GM12865 (cell line): ENCODE measurements around the gene THUMPD2.

Experiments
- DNase-seq: peaks from one replicate; pipeline ENCODE4 v3.0.0; 2010; ENCODE audit warnings: low read depth
- H3K4me3 ChIP-seq: 2 replicates; pipeline ENCODE4 v1.5.1; 2011; ENCODE audit warnings: mild to moderate bottlenecking, low read depth, low read length, control low read depth
- TF ChIP-seq, protein P1 (sequence below): IDR thresholded peaks from 2 replicates; pipeline ENCODE4 v1.5.1; 2011; ENCODE audit warnings: low read length, control low read depth, low read depth, inconsistent platforms; ENCODE audit not compliant: insufficient read depth; ENCODE audit errors: missing control alignments

The THUMPD2 gene

DNA sequence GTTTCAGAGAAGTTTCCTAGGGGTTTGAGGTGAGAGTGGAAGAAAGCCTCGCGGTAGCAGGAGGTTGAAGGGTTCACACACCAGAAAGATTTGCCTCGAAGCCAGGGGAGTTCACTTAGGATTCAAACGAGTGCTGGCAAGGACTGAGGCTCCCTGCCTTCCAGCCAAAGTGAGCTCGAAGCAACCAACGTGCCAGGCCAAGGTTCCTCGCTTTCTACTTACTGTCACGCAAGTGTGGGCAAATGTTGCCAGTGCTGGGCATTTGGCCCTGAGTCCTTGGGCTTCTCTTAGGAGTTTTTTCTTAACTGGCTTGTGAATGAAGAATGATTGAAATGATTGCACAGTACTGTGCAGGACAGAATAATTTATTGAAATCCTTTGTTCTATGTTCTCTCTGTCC lies 59.7 kb downstream of the THUMPD2 start:
- no peak for DNase-seq
- H3K4me3 ChIP-seq, result no peak overlapping the region
- TF ChIP-seq, protein P1, sequence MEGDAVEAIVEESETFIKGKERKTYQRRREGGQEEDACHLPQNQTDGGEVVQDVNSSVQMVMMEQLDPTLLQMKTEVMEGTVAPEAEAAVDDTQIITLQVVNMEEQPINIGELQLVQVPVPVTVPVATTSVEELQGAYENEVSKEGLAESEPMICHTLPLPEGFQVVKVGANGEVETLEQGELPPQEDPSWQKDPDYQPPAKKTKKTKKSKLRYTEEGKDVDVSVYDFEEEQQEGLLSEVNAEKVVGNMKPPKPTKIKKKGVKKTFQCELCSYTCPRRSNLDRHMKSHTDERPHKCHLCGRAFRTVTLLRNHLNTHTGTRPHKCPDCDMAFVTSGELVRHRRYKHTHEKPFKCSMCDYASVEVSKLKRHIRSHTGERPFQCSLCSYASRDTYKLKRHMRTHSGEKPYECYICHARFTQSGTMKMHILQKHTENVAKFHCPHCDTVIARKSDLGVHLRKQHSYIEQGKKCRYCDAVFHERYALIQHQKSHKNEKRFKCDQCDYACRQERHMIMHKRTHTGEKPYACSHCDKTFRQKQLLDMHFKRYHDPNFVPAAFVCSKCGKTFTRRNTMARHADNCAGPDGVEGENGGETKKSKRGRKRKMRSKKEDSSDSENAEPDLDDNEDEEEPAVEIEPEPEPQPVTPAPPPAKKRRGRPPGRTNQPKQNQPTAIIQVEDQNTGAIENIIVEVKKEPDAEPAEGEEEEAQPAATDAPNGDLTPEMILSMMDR, result no peak

DNA sequence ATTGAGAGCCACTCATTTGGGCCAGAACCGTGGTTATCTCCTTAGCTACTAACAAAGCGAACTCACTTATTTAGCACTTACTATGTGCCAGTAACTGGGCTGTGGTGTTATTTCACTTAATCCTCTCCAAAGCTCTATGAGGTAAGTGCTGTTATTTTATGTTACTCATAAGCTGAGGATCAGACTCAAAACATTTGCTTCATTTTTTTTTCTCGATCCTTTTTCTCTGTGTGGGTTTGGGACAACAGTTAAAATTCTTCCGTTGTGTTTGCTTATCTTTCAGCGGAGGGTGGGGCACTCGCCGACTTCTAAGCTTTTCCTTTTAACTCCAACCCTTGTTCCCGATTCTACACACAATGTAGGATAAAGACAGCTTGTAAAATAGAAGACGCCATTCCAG lies 60.6 kb downstream of the THUMPD2 start:
- no peak overlapping the region for H3K4me3 ChIP-seq
- TF ChIP-seq, protein P1, result no peak
- DNase-seq, result no peak

DNA sequence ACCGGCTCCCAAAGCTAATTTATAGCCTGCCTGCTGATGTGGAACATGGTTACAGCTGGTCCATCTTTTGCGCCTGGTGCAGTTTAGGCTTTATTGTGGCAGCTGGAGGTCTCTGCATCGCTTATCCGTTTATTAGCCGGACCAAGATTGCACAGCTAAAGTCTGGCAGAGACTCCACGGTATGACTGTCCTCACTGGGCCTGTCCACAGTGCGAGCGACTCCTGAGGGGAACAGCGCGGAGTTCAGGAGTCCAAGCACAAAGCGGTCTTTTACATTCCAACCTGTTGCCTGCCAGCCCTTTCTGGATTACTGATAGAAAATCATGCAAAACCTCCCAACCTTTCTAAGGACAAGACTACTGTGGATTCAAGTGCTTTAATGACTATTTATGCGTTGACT lies 62.0 kb downstream of the THUMPD2 start:
- no peak overlapping the region for H3K4me3 ChIP-seq
- TF ChIP-seq, protein P1, result no peak
- DNase-seq, result no peak

GRCh38 chr2:39715822-39716221 lies 63.2 kb downstream of the THUMPD2 start:
- H3K4me3 ChIP-seq, result no peak overlapping the region
- DNase-seq, result no peak
- TF ChIP-seq, protein P1, result no peak

- TF ChIP-seq, protein P1, result no peak
Observed at GRCh38 chr2:39715095-39715494, 64.0 kb downstream of the THUMPD2 start.

GRCh38 chr2:39712953-39713352 lies 66.1 kb downstream of the THUMPD2 start:
- TF ChIP-seq, protein P1, result no peak
- no peak for DNase-seq
- no peak overlapping the region for H3K4me3 ChIP-seq

More at GRCh38 chr2:39715095-39715494, 64.0 kb downstream of the THUMPD2 start:
- DNase-seq, result no peak
- no peak overlapping the region for H3K4me3 ChIP-seq

DNA sequence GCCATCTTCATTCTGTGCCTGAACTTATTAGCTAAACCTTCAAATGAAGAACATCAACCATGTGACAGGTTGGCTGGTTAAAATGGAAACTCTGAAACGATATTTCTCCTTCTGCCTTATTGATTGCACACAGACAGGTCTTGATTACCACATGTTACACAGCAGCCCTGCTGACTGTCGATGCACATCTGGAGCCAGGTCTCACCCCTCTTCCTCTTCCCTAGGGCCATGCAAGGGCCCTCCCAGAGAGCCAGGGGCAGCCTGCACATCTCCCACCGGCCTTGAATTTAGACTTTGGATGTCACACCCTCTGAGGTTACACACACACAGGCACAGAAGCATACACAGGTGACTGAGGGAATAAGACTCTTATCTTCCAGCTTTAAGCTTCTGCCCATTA lies 68.3 kb downstream of the THUMPD2 start:
- no peak for DNase-seq
- no peak overlapping the region for H3K4me3 ChIP-seq
- TF ChIP-seq, protein P1, result no peak
